Adrenal gland (tissue), 5 donors: Measurements from ENCODE around the gene PFKP.

Experiments used
- CTCF ChIP-seq, 6 experiments: fragments of 450-650 bp in 4 of 6; fragments of 200-600 bp in 2 of 6; sonication (generic) in 1 of 6; IDR thresholded peaks; 1 replicate in 5 of 6; 2 replicates in 1 of 6; pipeline versions ENCODE4 v1.5.1 to v1.8.0; 2016 to 2021; ENCODE audit warnings: antibody characterized with exemption in 6 of 6, mild to moderate bottlenecking in 2 of 6, moderate library complexity in 1 of 6
- POLR2A ChIP-seq, 2 donors: fragments of 450-650 bp; IDR thresholded peaks; one replicate each; pipeline ENCODE4 v1.6.1; 2017; ENCODE audit warnings: antibody characterized with exemption in 2 of 2, mild to moderate bottlenecking in 2 of 2, moderate library complexity in 1 of 2
- donor health status: DM: no; HTN: no; CAD: no.

- TF ChIP-seq CTCF (IDR thresholded peaks at IDR 0.05) (no peak), POLR2A (IDR thresholded peaks at IDR 0.05) (no peak)
Observed at GRCh38 chr10:3159152-3159551, 91.8 kb downstream of the PFKP start.
